Mucosa of rectum (tissue), 2 donors: Measurements from ENCODE around the gene CEP104.

ENCODE experiments used
- H3K27ac ChIP-seq, 2 donors: one replicate each; pipeline ENCODE4 v1.7.0; 2013; ENCODE audit warnings: inconsistent platforms in 2 of 2, low read depth in 2 of 2, low read length in 2 of 2
- H3K27me3 ChIP-seq, 2 donors: one replicate each; pipeline ENCODE4 v1.7.0; 2013; ENCODE audit warnings: low read length in 2 of 2; ENCODE audit not compliant: control insufficient read depth in 2 of 2, insufficient read depth in 2 of 2
- H3K36me3 ChIP-seq, 2 donors: one replicate each; pipeline ENCODE4 v1.7.0; 2013; ENCODE audit warnings: low read length in 2 of 2; ENCODE audit not compliant: control insufficient read depth in 2 of 2, insufficient read depth in 2 of 2
- H3K4me1 ChIP-seq, 2 donors: one replicate each; pipeline ENCODE4 v1.7.0; 2013; ENCODE audit warnings: low read length in 2 of 2, mild to moderate bottlenecking in 1 of 2; ENCODE audit not compliant: control insufficient read depth in 2 of 2, insufficient read depth in 2 of 2
- H3K4me3 ChIP-seq, 2 donors: one replicate each; pipeline ENCODE4 v1.7.0; 2013; ENCODE audit warnings: low read length in 2 of 2
- H3K9ac ChIP-seq, 2 donors: one replicate each; pipeline ENCODE4 v1.7.0; 2013; ENCODE audit warnings: low read length in 2 of 2, low read depth in 1 of 2, mild to moderate bottlenecking in 1 of 2
- H3K9me3 ChIP-seq, 2 donors: one replicate each; pipeline ENCODE4 v1.7.0; 2013; ENCODE audit warnings: low read length in 2 of 2; ENCODE audit not compliant: control insufficient read depth in 2 of 2
- donor health status: healthy.
- donor health status: Normal muscosa, but diverticular disease.

Gene CEP104

DNA sequence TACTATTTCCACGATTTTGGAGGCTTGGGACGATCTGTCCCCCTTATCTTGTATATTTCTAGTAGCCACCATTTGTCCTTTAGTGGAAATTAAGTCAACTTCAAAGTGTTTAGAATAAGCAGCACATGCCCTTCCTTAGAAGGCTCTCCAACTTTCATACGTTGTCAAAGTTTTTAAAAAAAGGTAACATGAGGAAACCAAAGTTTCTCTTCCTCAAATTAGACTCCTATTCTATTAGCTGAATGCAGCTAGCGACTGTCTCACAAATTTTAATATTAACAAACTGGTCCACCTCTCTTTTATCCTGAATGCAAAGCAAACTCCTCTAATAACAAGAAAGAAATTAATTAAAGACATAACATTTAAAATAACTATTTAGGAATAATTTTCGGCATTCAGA lies 36.2 kb upstream of the CEP104 start:
- Histone ChIP-seq H3K4me1 (no peaks in the 10 kb centered on the region), H3K36me3 (peaks cover 5 to 24% of the 10 kb centered on the region in 2 donors), H3K27me3 (no peaks in the 10 kb centered on the region), H3K4me3 (no peak overlapping the region), H3K9me3 (no peaks in the 10 kb centered on the region), H3K27ac (no peak overlapping the region), H3K9ac (no peak overlapping the region)

- Histone ChIP-seq H3K9me3 (no peaks in the 10 kb centered on the region), H3K9ac (no peak overlapping the region), H3K4me3 (no peak overlapping the region), H3K27me3 (no peaks in the 10 kb centered on the region), H3K36me3 (peaks cover 5 to 27% of the 10 kb centered on the region in 2 donors), H3K4me1 (no peaks in the 10 kb centered on the region), H3K27ac (no peak overlapping the region)
Measured at GRCh38 chr1:3892748-3893147, 35.7 kb upstream of the CEP104 start.

GRCh38 chr1:3891329-3891865 lies 34.4 kb upstream of the CEP104 start:
- H3K36me3 ChIP-seq: peaks cover 10 to 33% of the 10 kb centered on the region in 2 donors
- no peak overlapping the region for H3K27ac ChIP-seq

DNA sequence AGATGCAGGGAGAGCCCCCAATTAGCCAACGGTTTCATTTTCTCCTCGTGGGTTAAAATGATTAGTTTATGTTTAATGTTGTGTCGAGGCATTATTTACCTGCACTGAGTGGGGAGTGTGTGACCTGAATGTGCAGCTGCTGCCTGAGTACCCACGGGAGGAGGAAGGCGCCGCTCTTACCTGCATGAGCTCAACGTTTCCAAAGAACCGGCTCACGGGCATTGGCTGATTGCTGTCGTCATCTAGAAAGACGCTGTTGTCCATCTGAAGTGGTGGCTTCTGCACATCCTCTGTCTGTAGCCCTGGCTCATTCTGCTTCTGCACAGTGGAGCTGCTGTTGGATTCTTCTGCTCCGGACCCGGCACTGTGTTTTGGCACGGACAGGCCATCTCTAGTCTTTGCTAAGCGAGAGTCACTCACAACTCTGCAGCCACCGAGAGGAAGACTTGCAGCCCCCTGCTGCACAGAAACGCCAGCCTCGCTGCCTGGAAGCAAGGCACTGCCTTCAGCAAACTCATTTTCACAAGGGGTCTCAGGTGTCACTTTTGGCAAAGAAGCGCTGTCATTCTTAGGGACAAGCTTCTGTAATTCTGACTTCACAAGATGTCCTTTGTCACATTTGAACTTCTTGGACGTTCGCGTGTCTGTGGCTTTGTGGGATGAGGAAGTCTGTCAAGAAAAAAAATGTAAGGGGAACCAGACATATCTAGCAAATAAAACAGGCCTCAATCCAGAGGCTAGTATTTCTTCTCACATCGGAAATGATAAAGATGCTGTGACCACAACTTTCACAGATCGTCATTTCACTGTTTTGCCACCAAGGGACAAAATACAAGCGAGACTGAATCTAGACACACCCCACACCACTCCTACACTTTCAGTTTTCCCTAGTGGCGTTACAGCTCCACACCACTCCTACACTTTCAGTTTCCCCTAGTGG lies 33.6 kb upstream of the CEP104 start:
- Histone ChIP-seq H3K27me3 (no peaks in the 10 kb centered on the region), H3K4me3 (no peak overlapping the region), H3K27ac (peak overlapping the region in 1 of 2 donors; percentile 44), H3K36me3 (peaks cover 15 to 41% of the 10 kb centered on the region in 2 donors), H3K9ac (no peak overlapping the region), H3K4me1 (no peaks in the 10 kb centered on the region), H3K9me3 (no peaks in the 10 kb centered on the region)

More at GRCh38 chr1:3891329-3891865, 34.4 kb upstream of the CEP104 start:
- Histone ChIP-seq H3K4me3 (no peak overlapping the region), H3K9me3 (no peaks in the 10 kb centered on the region), H3K4me1 (no peaks in the 10 kb centered on the region), H3K9ac (no peak overlapping the region), H3K27me3 (no peaks in the 10 kb centered on the region)

DNA sequence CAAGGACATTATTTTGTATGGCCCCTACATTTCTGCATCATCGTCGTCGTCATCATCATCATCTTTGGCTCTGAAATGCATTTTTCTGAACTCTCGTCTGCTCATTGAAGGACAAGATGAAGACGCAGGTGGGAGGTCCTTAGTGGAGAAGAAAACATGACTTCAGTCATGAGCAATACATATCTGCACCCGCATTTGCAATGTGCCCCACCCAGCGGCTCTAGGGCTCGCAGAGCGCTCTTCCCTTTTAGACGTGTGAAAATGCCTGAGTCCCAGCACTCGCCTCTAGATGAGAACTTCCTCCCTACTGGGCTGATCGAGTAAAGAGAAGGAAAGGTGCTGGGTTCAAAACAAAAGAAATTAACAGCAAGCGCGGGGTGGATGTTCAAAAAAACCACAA lies 32.9 kb upstream of the CEP104 start:
- Histone ChIP-seq H3K27ac (no peak overlapping the region), H3K9me3 (no peaks in the 10 kb centered on the region), H3K4me1 (no peaks in the 10 kb centered on the region), H3K4me3 (no peak overlapping the region), H3K9ac (no peak overlapping the region), H3K27me3 (no peaks in the 10 kb centered on the region), H3K36me3 (peaks cover 16 to 38% of the 10 kb centered on the region in 2 donors)

DNA sequence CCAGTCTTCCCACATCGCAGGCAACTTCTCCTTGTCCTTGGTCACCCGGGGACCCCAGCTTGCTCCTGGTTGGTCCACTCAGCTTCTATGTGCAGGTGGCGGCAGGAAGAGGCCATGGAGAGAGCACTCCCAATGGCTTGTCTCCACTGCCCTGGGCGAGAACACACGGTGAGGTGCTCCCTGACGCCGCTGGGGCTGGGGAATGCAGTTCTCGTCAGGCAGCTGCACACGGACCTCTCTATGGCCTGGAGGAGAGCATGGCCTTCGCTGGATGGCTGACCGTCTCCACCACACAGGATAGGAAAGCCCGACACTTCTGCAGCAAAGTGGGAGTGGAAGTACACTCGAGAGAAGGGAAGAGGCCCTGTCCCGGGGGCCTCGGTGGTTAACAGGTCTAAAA lies 31.3 kb upstream of the CEP104 start:
- Histone ChIP-seq H3K4me3 (no peak overlapping the region), H3K9me3 (no peaks in the 10 kb centered on the region), H3K4me1 (no peaks in the 10 kb centered on the region), H3K36me3 (peaks cover 26 to 46% of the 10 kb centered on the region in 2 donors), H3K27me3 (no peaks in the 10 kb centered on the region), H3K9ac (no peak overlapping the region), H3K27ac (no peak overlapping the region)

- Histone ChIP-seq H3K27me3 (no peaks in the 10 kb centered on the region), H3K9ac (no peak overlapping the region), H3K9me3 (no peaks in the 10 kb centered on the region), H3K4me3 (no peak overlapping the region), H3K27ac (no peak overlapping the region), H3K4me1 (no peaks in the 10 kb centered on the region), H3K36me3 (peaks cover 26 to 46% of the 10 kb centered on the region in 2 donors)
Measured at GRCh38 chr1:3886691-3887090, 29.7 kb upstream of the CEP104 start.

- Histone ChIP-seq H3K27ac (no peak overlapping the region), H3K9me3 (no peaks in the 10 kb centered on the region), H3K36me3 (peaks cover 26 to 42% of the 10 kb centered on the region in 2 donors), H3K4me1 (no peaks in the 10 kb centered on the region), H3K9ac (no peak overlapping the region), H3K27me3 (no peaks in the 10 kb centered on the region), H3K4me3 (no peak overlapping the region)
Measured at GRCh38 chr1:3886106-3886670, 29.2 kb upstream of the CEP104 start.

DNA sequence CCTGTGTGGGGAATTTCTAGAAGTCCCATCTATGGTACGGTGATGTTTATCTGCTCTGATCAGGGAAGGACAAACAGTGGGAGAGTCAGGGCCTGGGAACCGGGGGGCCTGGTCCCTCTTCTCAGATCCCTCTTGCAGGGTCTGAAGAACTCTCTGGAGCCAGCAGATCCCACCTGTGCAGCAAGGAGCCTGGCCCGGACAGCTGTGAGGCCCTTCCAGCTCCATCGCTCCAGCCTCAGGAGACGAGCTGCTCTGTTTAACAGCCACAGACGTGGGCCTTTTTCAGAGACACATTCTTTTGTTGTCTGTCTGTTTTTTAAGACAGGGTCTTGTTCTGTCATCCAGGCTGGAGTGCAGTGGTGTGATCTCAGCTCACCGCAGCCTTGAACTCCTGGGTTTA lies 28.6 kb upstream of the CEP104 start:
- Histone ChIP-seq H3K27ac (no peak overlapping the region), H3K9ac (no peak overlapping the region), H3K27me3 (no peaks in the 10 kb centered on the region), H3K36me3 (peaks cover 24 to 40% of the 10 kb centered on the region in 2 donors), H3K9me3 (no peaks in the 10 kb centered on the region), H3K4me1 (no peaks in the 10 kb centered on the region), H3K4me3 (no peak overlapping the region)

DNA sequence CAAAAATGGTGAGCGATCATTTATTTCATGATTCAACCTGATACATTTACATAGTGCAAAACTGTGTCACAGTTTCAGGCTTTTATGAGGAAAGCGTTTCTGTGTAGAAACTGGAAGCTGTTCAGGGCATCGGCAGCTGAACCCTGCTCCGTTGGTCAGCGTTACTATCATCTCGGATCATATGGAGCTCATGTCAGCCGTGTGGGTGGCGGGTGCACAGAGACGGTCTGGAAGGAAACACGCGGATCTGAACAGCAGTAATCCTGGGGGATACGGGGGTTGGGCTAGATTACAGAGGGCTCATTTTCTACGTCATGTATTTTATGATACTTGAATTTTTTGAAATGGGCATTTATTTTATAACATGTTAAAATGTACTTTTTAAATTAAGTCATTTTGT lies 28.0 kb upstream of the CEP104 start:
- Histone ChIP-seq H3K4me1 (no peaks in the 10 kb centered on the region), H3K4me3 (no peak overlapping the region), H3K9me3 (no peaks in the 10 kb centered on the region), H3K36me3 (peaks cover 21 to 38% of the 10 kb centered on the region in 2 donors), H3K27ac (no peak overlapping the region), H3K27me3 (no peaks in the 10 kb centered on the region), H3K9ac (no peak overlapping the region)
